Left ventricle myocardium superior (tissue), 1 donor: Measurements from ENCODE around the gene RBM19. TPM values are rescaled to one million over a fixed set of nuclear protein-coding genes. Genes with fewer than 3 reads are reported as not detected.
"Not testable (repeated sequence)": the region's sequence is repeated elsewhere in the genome, so short reads cannot be mapped to it uniquely, and the experiment has no call there.

Experiments
- ATAC-seq: fragments of 200-7000 bp; cut with Tn5 transposase; one replicate; pipeline ENCODE4 v1.9.1; 2020; ENCODE audit warnings: mild to moderate bottlenecking, moderate library complexity
- DNase-seq: peaks from one replicate; pipeline ENCODE4 v3.0.0-alpha.2; 2020
- intact Hi-C: fragments of 100-400 bp; cut with micrococcal nuclease; formaldehyde crosslinking; loops from one replicate; pipeline ENCODE4 v1.11.0; 2022
- total RNA-seq: library from RNA; stranded (reverse); fragmentation: NEBNext Ultra II Directional; extraction: Animal tissue kit (Norgen Biotek cat#: 25700); gene quantifications from one replicate; pipeline ENCODE4 v1.2.1, GENCODE V29; 2021
- donor health status: DM: no; HTN: yes; CAD: no; lungs with severe emphysema.

Gene RBM19
- total RNA-seq, 1 donor from 2014 or later, result 19.8 TPM

GRCh38 chr12:113831016-113831415 lies 135.1 kb downstream of the RBM19 start:
- intact Hi-C loops, result no loop called here
- ATAC-seq (no peak), DNase-seq (no peak)

GRCh38 chr12:113829212-113829611 lies 136.9 kb downstream of the RBM19 start:
- DNase-seq (no peak), ATAC-seq (no peak)
- intact Hi-C loops, result no loop called here

- DNase-seq (no peak), ATAC-seq (no peak)
- intact Hi-C loops, result no loop called here
These were observed 138.5 kb downstream of the RBM19 start for GRCh38 chr12:113827539-113828114.

- DNase-seq, result no peak
- no peak for ATAC-seq
- intact Hi-C loops, result no loop called here
These were observed 139.2 kb downstream of the RBM19 start for GRCh38 chr12:113826805-113827538.

GRCh38 chr12:113825705-113826104 lies 140.4 kb downstream of the RBM19 start:
- no peak for DNase-seq
- intact Hi-C loops, result no loop called here
- no peak for ATAC-seq

- intact Hi-C loops, result no loop called here
- no peak for DNase-seq
- no peak for ATAC-seq
These were observed 142.3 kb downstream of the RBM19 start for GRCh38 chr12:113823816-113824215.

GRCh38 chr12:113823016-113823415 lies 143.1 kb downstream of the RBM19 start:
- DNase-seq (no peak), ATAC-seq (no peak)
- intact Hi-C loops, result no loop called here

GRCh38 chr12:113820842-113821241 lies 145.3 kb downstream of the RBM19 start:
- DNase-seq, result no peak
- no peak for ATAC-seq
- intact Hi-C loops, result no loop called here

GRCh38 chr12:113820309-113820708 lies 145.8 kb downstream of the RBM19 start:
- ATAC-seq (no peak), DNase-seq (no peak)
- intact Hi-C loops, result no loop called here

GRCh38 chr12:113819495-113819894 lies 146.6 kb downstream of the RBM19 start:
- DNase-seq, result no peak
- ATAC-seq, result no peak
- intact Hi-C loops, result no loop called here

GRCh38 chr12:113818833-113819232 lies 147.3 kb downstream of the RBM19 start:
- DNase-seq (no peak), ATAC-seq (no peak)
- intact Hi-C loops, result no loop called here

- ATAC-seq, result no peak
- no peak for DNase-seq
- intact Hi-C loops, result no loop called here
These were observed 147.8 kb downstream of the RBM19 start for GRCh38 chr12:113818283-113818682.

GRCh38 chr12:113816866-113817265 lies 149.3 kb downstream of the RBM19 start:
- ATAC-seq (no peak), DNase-seq (no peak)
- intact Hi-C loops, result no loop called here

- intact Hi-C loops, result no loop called here
- DNase-seq (no peak), ATAC-seq (no peak)
These were observed 151.1 kb downstream of the RBM19 start for GRCh38 chr12:113815031-113815430.

- intact Hi-C loops, result no loop called here
- ATAC-seq (no peak), DNase-seq (no peak)
These were observed 152.9 kb downstream of the RBM19 start for GRCh38 chr12:113813229-113813541.

GRCh38 chr12:113812411-113813228 lies 153.5 kb downstream of the RBM19 start:
- no peak for ATAC-seq
- DNase-seq, result no peak
- intact Hi-C loops, result no loop called here

GRCh38 chr12:113809462-113810220 lies 156.5 kb downstream of the RBM19 start:
- intact Hi-C loops, ATAC-seq: not testable (repeated sequence)

GRCh38 chr12:113808095-113808951 lies 157.8 kb downstream of the RBM19 start:
- ATAC-seq (no peak), DNase-seq (no peak)
- intact Hi-C loops, result no loop called here

More at GRCh38 chr12:113809462-113810220, 156.5 kb downstream of the RBM19 start:
- not testable (repeated sequence) for DNase-seq

- DNase-seq (no peak), ATAC-seq (no peak)
- intact Hi-C loops, result no loop called here
These were observed 160.5 kb downstream of the RBM19 start for GRCh38 chr12:113805673-113806072.
